ENCODE data around the gene HBEGF.

The HBEGF gene

GRCh38 chr5:140346348-140347221 is at the start of gene HBEGF:
Gene HBEGF (minus strand): TSS chr5:140346603. CDS start chr5:140346328, 275 bp downstream.
- Histone ChIP-seq H3K36me3 (ENCODE audit: control insufficient read depth in 2 of 2, insufficient read depth in 2 of 2, low read length in 2 of 2) (no peaks in the 10 kb centered on the region), H3K9ac (ENCODE audit: low read length in 2 of 2) (peak within 1 kb of the TSS; percentile 79 to 85), H3K27ac (ENCODE audit: low read length) (peak within 1 kb of the TSS; percentile 77), H3K27me3 (ENCODE audit: control insufficient read depth in 1 of 2, insufficient read depth in 2 of 2, low read length in 2 of 2) (no peaks in the 10 kb centered on the region), H3K9me3 (ENCODE audit: control insufficient read depth in 2 of 2, low read length in 2 of 2) (no peaks in the 10 kb centered on the region), H3K4me1 (ENCODE audit: control insufficient read depth, insufficient read depth, low read length) (peaks cover 54% of the 10 kb centered on the region), H3K4me3 (ENCODE audit: low read length in 2 of 2) (peak within 1 kb of the TSS; percentile 86 to 89)

- Histone ChIP-seq H3K27me3 (ENCODE audit: control insufficient read depth in 1 of 2, insufficient read depth in 2 of 2, low read length in 2 of 2) (no peaks in the 10 kb centered on the region), H3K4me1 (ENCODE audit: control insufficient read depth, insufficient read depth, low read length) (no peaks in the 10 kb centered on the region), H3K36me3 (ENCODE audit: control insufficient read depth in 2 of 2, insufficient read depth in 2 of 2, low read length in 2 of 2) (no peaks in the 10 kb centered on the region), H3K27ac (ENCODE audit: low read length) (no peak overlapping the region), H3K4me3 (ENCODE audit: low read length in 2 of 2) (no peak overlapping the region), H3K9me3 (ENCODE audit: control insufficient read depth in 2 of 2, low read length in 2 of 2) (no peaks in the 10 kb centered on the region), H3K9ac (ENCODE audit: low read length in 2 of 2) (no peak overlapping the region)
Observed at GRCh38 chr5:140393738-140394137, 47.3 kb upstream of the HBEGF start.

- H3K27me3 ChIP-seq (ENCODE audit: control insufficient read depth in 1 of 2, insufficient read depth in 2 of 2, low read length in 2 of 2), result no peaks in the 10 kb centered on the region
- no peaks in the 10 kb centered on the region for H3K36me3 ChIP-seq (ENCODE audit: control insufficient read depth in 2 of 2, insufficient read depth in 2 of 2, low read length in 2 of 2)
- no peak overlapping the region for H3K4me3 ChIP-seq (ENCODE audit: low read length in 2 of 2)
- no peaks in the 10 kb centered on the region for H3K4me1 ChIP-seq (ENCODE audit: control insufficient read depth, insufficient read depth, low read length)
- H3K27ac ChIP-seq (ENCODE audit: low read length), result no peak overlapping the region
- H3K9me3 ChIP-seq (ENCODE audit: control insufficient read depth in 2 of 2, low read length in 2 of 2), result no peaks in the 10 kb centered on the region
- H3K9ac ChIP-seq (ENCODE audit: low read length in 2 of 2), result no peak overlapping the region
Observed at GRCh38 chr5:140391732-140392131, 45.3 kb upstream of the HBEGF start.

GRCh38 chr5:140391312-140391711 is 44.9 kb upstream of the HBEGF start:
- no peak overlapping the region for H3K9ac ChIP-seq (ENCODE audit: low read length in 2 of 2)
- H3K4me3 ChIP-seq (ENCODE audit: low read length in 2 of 2), result no peak overlapping the region
- H3K9me3 ChIP-seq (ENCODE audit: control insufficient read depth in 2 of 2, low read length in 2 of 2), result no peaks in the 10 kb centered on the region
- H3K36me3 ChIP-seq (ENCODE audit: control insufficient read depth in 2 of 2, insufficient read depth in 2 of 2, low read length in 2 of 2), result no peaks in the 10 kb centered on the region
- no peaks in the 10 kb centered on the region for H3K4me1 ChIP-seq (ENCODE audit: control insufficient read depth, insufficient read depth, low read length)
- no peak overlapping the region for H3K27ac ChIP-seq (ENCODE audit: low read length)
- no peaks in the 10 kb centered on the region for H3K27me3 ChIP-seq (ENCODE audit: control insufficient read depth in 1 of 2, insufficient read depth in 2 of 2, low read length in 2 of 2)

GRCh38 chr5:140388052-140388451 is 41.6 kb upstream of the HBEGF start:
- Histone ChIP-seq H3K27ac (ENCODE audit: low read length) (no peak overlapping the region), H3K36me3 (ENCODE audit: control insufficient read depth in 2 of 2, insufficient read depth in 2 of 2, low read length in 2 of 2) (no peaks in the 10 kb centered on the region), H3K4me1 (ENCODE audit: control insufficient read depth, insufficient read depth, low read length) (no peaks in the 10 kb centered on the region), H3K9ac (ENCODE audit: low read length in 2 of 2) (no peak overlapping the region), H3K4me3 (ENCODE audit: low read length in 2 of 2) (no peak overlapping the region), H3K27me3 (ENCODE audit: control insufficient read depth in 1 of 2, insufficient read depth in 2 of 2, low read length in 2 of 2) (no peaks in the 10 kb centered on the region), H3K9me3 (ENCODE audit: control insufficient read depth in 2 of 2, low read length in 2 of 2) (no peaks in the 10 kb centered on the region)

GRCh38 chr5:140383300-140383699 is 36.9 kb upstream of the HBEGF start:
- no peaks in the 10 kb centered on the region for H3K9me3 ChIP-seq (ENCODE audit: control insufficient read depth in 2 of 2, low read length in 2 of 2)
- no peaks in the 10 kb centered on the region for H3K36me3 ChIP-seq (ENCODE audit: control insufficient read depth in 2 of 2, insufficient read depth in 2 of 2, low read length in 2 of 2)
- H3K27ac ChIP-seq (ENCODE audit: low read length), result no peak overlapping the region
- no peaks in the 10 kb centered on the region for H3K4me1 ChIP-seq (ENCODE audit: control insufficient read depth, insufficient read depth, low read length)
- H3K27me3 ChIP-seq (ENCODE audit: control insufficient read depth in 1 of 2, insufficient read depth in 2 of 2, low read length in 2 of 2), result no peaks in the 10 kb centered on the region
- no peak overlapping the region for H3K9ac ChIP-seq (ENCODE audit: low read length in 2 of 2)
- H3K4me3 ChIP-seq (ENCODE audit: low read length in 2 of 2), result no peak overlapping the region

GRCh38 chr5:140382866-140383265 is 36.5 kb upstream of the HBEGF start:
- Histone ChIP-seq H3K36me3 (ENCODE audit: control insufficient read depth in 2 of 2, insufficient read depth in 2 of 2, low read length in 2 of 2) (no peaks in the 10 kb centered on the region), H3K9ac (ENCODE audit: low read length in 2 of 2) (no peak overlapping the region), H3K4me3 (ENCODE audit: low read length in 2 of 2) (no peak overlapping the region), H3K27ac (ENCODE audit: low read length) (no peak overlapping the region), H3K4me1 (ENCODE audit: control insufficient read depth, insufficient read depth, low read length) (no peaks in the 10 kb centered on the region), H3K27me3 (ENCODE audit: control insufficient read depth in 1 of 2, insufficient read depth in 2 of 2, low read length in 2 of 2) (no peaks in the 10 kb centered on the region), H3K9me3 (ENCODE audit: control insufficient read depth in 2 of 2, low read length in 2 of 2) (no peaks in the 10 kb centered on the region)

GRCh38 chr5:140381972-140382371 is 35.6 kb upstream of the HBEGF start:
- Histone ChIP-seq H3K27ac (ENCODE audit: low read length) (no peak overlapping the region), H3K4me3 (ENCODE audit: low read length in 2 of 2) (no peak overlapping the region), H3K27me3 (ENCODE audit: control insufficient read depth in 1 of 2, insufficient read depth in 2 of 2, low read length in 2 of 2) (no peaks in the 10 kb centered on the region), H3K36me3 (ENCODE audit: control insufficient read depth in 2 of 2, insufficient read depth in 2 of 2, low read length in 2 of 2) (no peaks in the 10 kb centered on the region), H3K9me3 (ENCODE audit: control insufficient read depth in 2 of 2, low read length in 2 of 2) (no peaks in the 10 kb centered on the region), H3K4me1 (ENCODE audit: control insufficient read depth, insufficient read depth, low read length) (no peaks in the 10 kb centered on the region), H3K9ac (ENCODE audit: low read length in 2 of 2) (no peak overlapping the region)

- no peak overlapping the region for H3K27ac ChIP-seq (ENCODE audit: low read length)
- no peaks in the 10 kb centered on the region for H3K9me3 ChIP-seq (ENCODE audit: control insufficient read depth in 2 of 2, low read length in 2 of 2)
- no peaks in the 10 kb centered on the region for H3K27me3 ChIP-seq (ENCODE audit: control insufficient read depth in 1 of 2, insufficient read depth in 2 of 2, low read length in 2 of 2)
- no peak overlapping the region for H3K4me3 ChIP-seq (ENCODE audit: low read length in 2 of 2)
- no peak overlapping the region for H3K9ac ChIP-seq (ENCODE audit: low read length in 2 of 2)
- H3K36me3 ChIP-seq (ENCODE audit: control insufficient read depth in 2 of 2, insufficient read depth in 2 of 2, low read length in 2 of 2), result no peaks in the 10 kb centered on the region
- H3K4me1 ChIP-seq (ENCODE audit: control insufficient read depth, insufficient read depth, low read length), result no peaks in the 10 kb centered on the region
Observed at GRCh38 chr5:140381351-140381750, 34.9 kb upstream of the HBEGF start.

- Histone ChIP-seq H3K27ac (ENCODE audit: low read length) (no peak overlapping the region), H3K27me3 (ENCODE audit: control insufficient read depth in 1 of 2, insufficient read depth in 2 of 2, low read length in 2 of 2) (no peaks in the 10 kb centered on the region), H3K4me3 (ENCODE audit: low read length in 2 of 2) (peak overlapping the region in 1 of 2 donors; percentile 15), H3K4me1 (ENCODE audit: control insufficient read depth, insufficient read depth, low read length) (peaks cover 8% of the 10 kb centered on the region), H3K36me3 (ENCODE audit: control insufficient read depth in 2 of 2, insufficient read depth in 2 of 2, low read length in 2 of 2) (no peaks in the 10 kb centered on the region), H3K9me3 (ENCODE audit: control insufficient read depth in 2 of 2, low read length in 2 of 2) (no peaks in the 10 kb centered on the region), H3K9ac (ENCODE audit: low read length in 2 of 2) (peak overlapping the region in 1 of 2 donors; percentile 36)
Observed at GRCh38 chr5:140372971-140373487, 26.6 kb upstream of the HBEGF start.
